ENCODE measurements around the gene ACTL7A. TPM values are rescaled to one million over a fixed set of nuclear protein-coding genes. Genes with fewer than 3 reads are reported as not detected.

ACTL7A gene
- total and polyA plus RNA-seq, 2 donors (not counting 1 experiment from before 2014, with no cell fraction given), result not detected

DNA sequence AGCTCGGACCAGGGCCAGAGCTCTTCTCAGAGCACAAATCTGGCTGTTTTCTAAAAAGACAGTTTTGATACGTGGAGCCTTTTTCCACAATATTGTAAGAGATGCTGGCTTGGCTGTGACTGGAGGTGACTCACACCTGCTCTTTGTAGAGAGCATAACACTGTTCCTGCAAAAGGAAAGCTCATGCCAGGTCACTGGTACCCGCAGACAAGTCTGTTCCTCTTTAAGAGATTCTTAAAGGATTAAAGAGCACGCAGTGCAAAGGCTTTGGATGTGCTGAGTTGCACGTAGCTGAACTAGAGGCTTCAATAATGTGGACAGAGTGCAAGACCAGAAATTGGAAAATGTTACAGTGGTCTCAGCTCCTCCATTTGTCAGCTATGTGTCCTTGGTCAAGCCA, 25.3 kb upstream of the ACTL7A start:
- no peaks in the 10 kb centered on the region for H3K27me3 Mint-ChIP-seq
- H3K4me2 ChIP-seq (replicated peaks; ENCODE audit: low read depth, low read length, poor library complexity, severe bottlenecking), result no peak overlapping the region
- peaks cover 21 to 23% of the 10 kb centered on the region in 2 donors for H3K4me1 ChIP-seq (ENCODE audit: control insufficient read depth in 2 of 2, insufficient read depth in 2 of 2, low read length in 2 of 2)
- no peaks in the 10 kb centered on the region for H3K79me2 ChIP-seq (ENCODE audit: control insufficient read depth, insufficient read depth, low read length)
- no peak overlapping the region for H3K27ac ChIP-seq (ENCODE audit: low read length in 2 of 2)
- DNase-seq (no peak), ATAC-seq (ENCODE audit: low read depth) (no peak)
- H3K4me3 Mint-ChIP-seq, result no peak overlapping the region
- TF ChIP-seq, protein P1, sequence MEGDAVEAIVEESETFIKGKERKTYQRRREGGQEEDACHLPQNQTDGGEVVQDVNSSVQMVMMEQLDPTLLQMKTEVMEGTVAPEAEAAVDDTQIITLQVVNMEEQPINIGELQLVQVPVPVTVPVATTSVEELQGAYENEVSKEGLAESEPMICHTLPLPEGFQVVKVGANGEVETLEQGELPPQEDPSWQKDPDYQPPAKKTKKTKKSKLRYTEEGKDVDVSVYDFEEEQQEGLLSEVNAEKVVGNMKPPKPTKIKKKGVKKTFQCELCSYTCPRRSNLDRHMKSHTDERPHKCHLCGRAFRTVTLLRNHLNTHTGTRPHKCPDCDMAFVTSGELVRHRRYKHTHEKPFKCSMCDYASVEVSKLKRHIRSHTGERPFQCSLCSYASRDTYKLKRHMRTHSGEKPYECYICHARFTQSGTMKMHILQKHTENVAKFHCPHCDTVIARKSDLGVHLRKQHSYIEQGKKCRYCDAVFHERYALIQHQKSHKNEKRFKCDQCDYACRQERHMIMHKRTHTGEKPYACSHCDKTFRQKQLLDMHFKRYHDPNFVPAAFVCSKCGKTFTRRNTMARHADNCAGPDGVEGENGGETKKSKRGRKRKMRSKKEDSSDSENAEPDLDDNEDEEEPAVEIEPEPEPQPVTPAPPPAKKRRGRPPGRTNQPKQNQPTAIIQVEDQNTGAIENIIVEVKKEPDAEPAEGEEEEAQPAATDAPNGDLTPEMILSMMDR (IDR thresholded peaks at IDR 0.05), result no peak
- TF ChIP-seq EZH2 (IDR thresholded peaks at IDR 0.05; ENCODE audit: borderline replicate concordance, insufficient read depth, low read depth, low read length, poor library complexity, severe bottlenecking), result no peak
- intact Hi-C loops (cut with micrococcal nuclease), result no loop called here
- no peak overlapping the region for H3K27ac Mint-ChIP-seq
- POLR2A ChIA-PET, result no interaction called here
- peaks cover 24% of the 10 kb centered on the region for H3K4me1 Mint-ChIP-seq
- H3K9me3 ChIP-seq (ENCODE audit: control extremely low read depth in 1 of 3, control insufficient read depth in 2 of 3, insufficient read depth in 1 of 3, low read length in 2 of 3), result no peaks in the 10 kb centered on the region
- WGBS (ENCODE audit: insufficient coverage), result 90% methylated on average over 5 of the region's 5 CpGs
- no peak overlapping the region for H3K4me3 ChIP-seq (ENCODE audit: control extremely low read depth in 1 of 5, extremely low read depth in 1 of 5, insufficient read depth in 1 of 5, low read depth in 2 of 5, low read length in 4 of 5)
- H4K20me1 ChIP-seq (ENCODE audit: control insufficient read depth, insufficient read depth, low read length, poor library complexity, severe bottlenecking), result no peaks in the 10 kb centered on the region
- no peaks in the 10 kb centered on the region for H3K9me3 Mint-ChIP-seq (ENCODE audit: insufficient read depth)
- no peak overlapping the region for H3K9ac ChIP-seq (ENCODE audit: low read length)
- no peaks in the 10 kb centered on the region for H3K36me3 ChIP-seq (replicated peaks in 1 of 2; ENCODE audit: control extremely low read depth in 1 of 2, control insufficient read depth in 1 of 2, extremely low read depth in 1 of 2, insufficient read depth in 2 of 2, low read length in 1 of 2)
- H2AFZ ChIP-seq (ENCODE audit: insufficient read depth, low read depth, low read length, poor library complexity, severe bottlenecking), result no peak overlapping the region
- H3K27me3 ChIP-seq (replicated peaks in 1 of 4; ENCODE audit: control extremely low read depth in 1 of 4, control insufficient read depth in 3 of 4, insufficient read depth in 4 of 4, low read length in 3 of 4), result no peaks in the 10 kb centered on the region
- CTCF ChIA-PET, result no interaction called here

DNA sequence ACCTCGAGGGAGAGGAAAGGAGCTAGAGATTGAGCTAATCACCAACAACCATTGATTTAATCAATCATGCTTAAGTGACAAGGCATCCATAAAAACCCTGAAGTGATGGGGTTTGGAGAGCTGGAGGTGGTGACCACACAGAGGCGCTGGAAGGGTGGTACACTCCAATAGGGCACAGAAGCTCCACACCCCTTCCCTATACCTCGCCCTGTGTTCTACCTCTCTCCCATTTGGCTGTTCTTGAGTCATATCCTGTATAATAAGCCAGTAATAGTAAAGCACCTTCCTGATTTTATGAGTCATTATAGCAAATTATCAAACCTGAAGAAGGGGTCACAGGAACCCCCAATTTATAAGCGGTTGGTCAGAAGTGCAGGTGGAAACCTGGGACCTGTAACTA, 24.5 kb upstream of the ACTL7A start:
- H3K27me3 ChIP-seq (replicated peaks in 1 of 4; ENCODE audit: control extremely low read depth in 1 of 4, control insufficient read depth in 3 of 4, insufficient read depth in 4 of 4, low read length in 3 of 4), result no peaks in the 10 kb centered on the region
- no peak overlapping the region for H3K4me2 ChIP-seq (replicated peaks; ENCODE audit: low read depth, low read length, poor library complexity, severe bottlenecking)
- Mint-ChIP-seq H3K9me3 (ENCODE audit: insufficient read depth) (no peaks in the 10 kb centered on the region), H3K27ac (no peak overlapping the region), H3K27me3 (no peaks in the 10 kb centered on the region), H3K4me1 (peaks cover 28% of the 10 kb centered on the region), H3K4me3 (no peak overlapping the region)
- no peaks in the 10 kb centered on the region for H4K20me1 ChIP-seq (ENCODE audit: control insufficient read depth, insufficient read depth, low read length, poor library complexity, severe bottlenecking)
- no peak overlapping the region for H3K9ac ChIP-seq (ENCODE audit: low read length)
- DNase-seq (no peak), ATAC-seq (ENCODE audit: low read depth) (no peak)
- no CpG with 5 or more reads among the region's 4 CpGs for WGBS (ENCODE audit: insufficient coverage)
- no peak overlapping the region for H3K27ac ChIP-seq (ENCODE audit: low read length in 2 of 2)
- no peaks in the 10 kb centered on the region for H3K79me2 ChIP-seq (ENCODE audit: control insufficient read depth, insufficient read depth, low read length)
- intact Hi-C loops (cut with micrococcal nuclease), result no loop called here
- no peaks in the 10 kb centered on the region for H3K36me3 ChIP-seq (replicated peaks in 1 of 2; ENCODE audit: control extremely low read depth in 1 of 2, control insufficient read depth in 1 of 2, extremely low read depth in 1 of 2, insufficient read depth in 2 of 2, low read length in 1 of 2)
- H3K9me3 ChIP-seq (ENCODE audit: control extremely low read depth in 1 of 3, control insufficient read depth in 2 of 3, insufficient read depth in 1 of 3, low read length in 2 of 3), result no peaks in the 10 kb centered on the region
- ChIA-PET POLR2A (no interaction called here), CTCF (no interaction called here)
- peaks cover 25% of the 10 kb centered on the region in 2 donors for H3K4me1 ChIP-seq (ENCODE audit: control insufficient read depth in 2 of 2, insufficient read depth in 2 of 2, low read length in 2 of 2)
- H3K4me3 ChIP-seq (ENCODE audit: control extremely low read depth in 1 of 5, extremely low read depth in 1 of 5, insufficient read depth in 1 of 5, low read depth in 2 of 5, low read length in 4 of 5), result no peak overlapping the region
- H2AFZ ChIP-seq (ENCODE audit: insufficient read depth, low read depth, low read length, poor library complexity, severe bottlenecking), result no peak overlapping the region
- TF ChIP-seq, protein P1 (IDR thresholded peaks at IDR 0.05), result no peak
- TF ChIP-seq EZH2 (IDR thresholded peaks at IDR 0.05; ENCODE audit: borderline replicate concordance, insufficient read depth, low read depth, low read length, poor library complexity, severe bottlenecking), result no peak

All from B cell (primary cell).